Keratinocyte (primary cell): ENCODE measurements around the gene LRIG3. TPM values are rescaled to one million over a fixed set of nuclear protein-coding genes. Genes with fewer than 3 reads are reported as not detected.

Experiments used
- DNase-seq: peaks from one replicate; pipeline ENCODE4 v3.0.0-alpha.2; 2011; ENCODE audit warnings: low read depth, missing footprints, low spot score
- FAIRE-seq: peaks from 2 replicates; lab custom pipeline; 2011; peaks lifted over from hg19 to GRCh38; lab: Jason Lieb, UNC
- H2AFZ ChIP-seq: 2 replicates; pipeline ENCODE4 v1.6.0; 2012; ENCODE audit warnings: low read length, control low read depth, inconsistent platforms; ENCODE audit not compliant: control insufficient read depth
- H3K27ac ChIP-seq: 2 replicates; pipeline ENCODE4 v1.5.1; 2011; ENCODE audit warnings: low read length; ENCODE audit not compliant: control insufficient read depth, insufficient read depth
- H3K27me3 ChIP-seq: 3 replicates; pipeline ENCODE4 v1.6.0; 2011; ENCODE audit warnings: low read length; ENCODE audit not compliant: control insufficient read depth, insufficient read depth; ENCODE audit errors: extremely low read depth
- H3K36me3 ChIP-seq, 2 experiments: 2 replicates in 1 of 2; 3 replicates in 1 of 2; pipeline ENCODE4 v1.5.1; 2011; ENCODE audit warnings: low read length in 2 of 2, mild to moderate bottlenecking in 1 of 2; ENCODE audit not compliant: control insufficient read depth in 2 of 2, insufficient read depth in 2 of 2; ENCODE audit errors: extremely low read depth in 1 of 2
- H3K4me1 ChIP-seq: 3 replicates; pipeline ENCODE4 v1.5.1; 2011; ENCODE audit warnings: low read length; ENCODE audit not compliant: control insufficient read depth, insufficient read depth; ENCODE audit errors: extremely low read depth
- H3K4me2 ChIP-seq: 3 replicates; pipeline ENCODE4 v1.6.0; 2011; ENCODE audit warnings: low read depth, low read length; ENCODE audit not compliant: control insufficient read depth, insufficient read depth; ENCODE audit errors: extremely low read depth
- H3K4me3 ChIP-seq, 3 experiments: fragments of 200-600 bp in 1 of 3; sonication (generic) in 1 of 3; 2 replicates in 2 of 3; 3 replicates in 1 of 3; pipeline ENCODE4 v1.5.1; 2011 to 2016; ENCODE audit warnings: low read length in 3 of 3, mild to moderate bottlenecking in 3 of 3, control low read depth in 2 of 3, inconsistent platforms in 1 of 3, low read depth in 1 of 3, mixed read lengths in 1 of 3, mixed run types in 1 of 3, moderate library complexity in 1 of 3; ENCODE audit not compliant: control insufficient read depth in 2 of 3, insufficient read depth in 2 of 3; ENCODE audit errors: extremely low read depth in 1 of 3
- H3K79me2 ChIP-seq: 2 replicates; pipeline ENCODE4 v1.6.0; 2012; ENCODE audit warnings: low read length; ENCODE audit not compliant: control insufficient read depth, insufficient read depth
- H3K9ac ChIP-seq: 3 replicates; pipeline ENCODE4 v1.6.0; 2011; ENCODE audit warnings: low read length; ENCODE audit not compliant: control insufficient read depth, insufficient read depth; ENCODE audit errors: extremely low read depth
- H3K9me1 ChIP-seq: 3 replicates; pipeline ENCODE4 v1.6.0; 2011; ENCODE audit warnings: low read length; ENCODE audit not compliant: control insufficient read depth, insufficient read depth; ENCODE audit errors: extremely low read depth
- H3K9me3 ChIP-seq: 2 replicates; pipeline ENCODE4 v1.5.1; 2012; ENCODE audit warnings: low read depth, low read length; ENCODE audit not compliant: control insufficient read depth
- H4K20me1 ChIP-seq: 3 replicates; pipeline ENCODE4 v1.6.0; 2011; ENCODE audit warnings: low read length; ENCODE audit not compliant: control insufficient read depth, insufficient read depth; ENCODE audit errors: extremely low read depth
- EZH2 ChIP-seq: IDR thresholded peaks from one replicate; pipeline ENCODE4 v1.6.1; 2012; ENCODE audit warnings: inconsistent platforms, mild to moderate bottlenecking, low read length, moderate library complexity
- dilution Hi-C: fragments of 300-500 bp; cut with MboI; formaldehyde crosslinking; loops from one replicate; pipeline ENCODE4 v1.7.0; 2020; ENCODE audit warnings: low sequenced_read_pairs; ENCODE audit not compliant: extremely low pct_ligation_motif_present
- polyA plus RNA-seq, 5 experiments: library from polyadenylated mRNA; depleted of rRNA in 3 of 5; stranded (reverse) in 3 of 5; stranded (forward) in 1 of 5; unstranded in 1 of 5; fragments of >200 nt; gene quantifications; 1 replicate in 1 of 5; 2 replicates in 3 of 5; 3 replicates in 1 of 5; pipeline versions ENCODE4 v1.2.1 to v1.2.3, GENCODE V29; 2011 to 2012; ENCODE audit warnings: missing spikeins in 2 of 5, low read depth in 1 of 5, low replicate concordance in 1 of 5
- TF ChIP-seq, protein P1 (sequence below), 3 experiments: IDR thresholded peaks in 1 of 3; conservative IDR thresholded peaks in 1 of 3; optimal IDR thresholded peaks in 1 of 3; 2 replicates in 2 of 3; 3 replicates in 1 of 3; pipeline versions ENCODE3 to v1.5.1; 2011; ENCODE audit warnings: low read length in 3 of 3, mild to moderate bottlenecking in 3 of 3, moderate library complexity in 2 of 3, control low read depth in 1 of 3, inconsistent platforms in 1 of 3; ENCODE audit not compliant: insufficient read depth in 2 of 3; ENCODE audit errors: extremely low read depth in 1 of 3

LRIG3 gene
- polyA plus RNA-seq, 1 donor (not counting 4 experiments of a cell fraction or from before 2014, with no cell fraction given): 30.9 TPM

DNA sequence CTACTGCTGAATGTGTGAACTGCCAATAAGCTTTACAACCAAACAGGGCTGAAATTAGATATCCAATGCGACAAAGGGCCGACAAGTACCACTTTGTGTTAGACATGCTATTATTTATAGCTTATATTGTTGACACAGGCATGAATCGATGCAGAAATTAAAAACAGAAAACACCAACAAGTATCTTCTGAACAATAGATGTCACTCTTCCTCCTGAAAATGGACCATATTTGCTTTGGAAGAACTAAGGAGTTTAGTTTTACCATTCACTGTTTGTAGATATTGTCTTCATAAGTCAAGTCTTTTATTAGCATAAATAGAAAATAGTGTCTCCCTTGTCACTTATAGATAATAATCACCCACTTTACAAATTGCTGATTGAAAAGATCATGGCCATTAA lies 86.5 kb downstream of the LRIG3 start:
- peak; percentile 49 for FAIRE-seq
- dilution Hi-C loops: no loop called here

DNA sequence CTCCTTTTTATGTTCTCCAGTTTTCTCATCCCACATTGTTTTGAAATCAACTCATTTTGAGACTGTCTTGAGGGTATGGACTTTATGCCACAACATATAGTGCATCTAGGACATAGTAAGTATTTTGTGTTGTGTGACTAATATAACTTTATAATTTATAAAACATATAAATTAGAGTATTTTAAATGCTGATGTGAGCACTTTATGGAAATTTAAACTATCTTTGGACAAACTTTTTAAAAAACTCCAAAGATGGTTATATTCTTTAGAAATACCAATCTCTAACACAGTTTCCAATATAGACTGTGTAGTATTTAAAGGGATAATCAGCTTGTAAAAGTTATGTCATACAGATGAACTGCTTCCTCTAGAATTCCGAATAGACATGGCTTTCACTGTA lies 87.4 kb downstream of the LRIG3 start:
- DNase-seq: no peak
- Histone ChIP-seq H4K20me1 (no peaks in the 10 kb centered on the region), H3K27ac (no peak overlapping the region), H3K9me1 (no peaks in the 10 kb centered on the region), H3K4me1 (no peaks in the 10 kb centered on the region), H3K4me2 (no peak overlapping the region), H3K27me3 (no peaks in the 10 kb centered on the region), H3K79me2 (no peaks in the 10 kb centered on the region), H3K4me3 (no peak overlapping the region), H3K9me3 (no peaks in the 10 kb centered on the region), H3K9ac (no peak overlapping the region), H2AFZ (no peak overlapping the region), H3K36me3 (no peaks in the 10 kb centered on the region)
- no peak for TF ChIP-seq EZH2
- TF ChIP-seq, protein P1, sequence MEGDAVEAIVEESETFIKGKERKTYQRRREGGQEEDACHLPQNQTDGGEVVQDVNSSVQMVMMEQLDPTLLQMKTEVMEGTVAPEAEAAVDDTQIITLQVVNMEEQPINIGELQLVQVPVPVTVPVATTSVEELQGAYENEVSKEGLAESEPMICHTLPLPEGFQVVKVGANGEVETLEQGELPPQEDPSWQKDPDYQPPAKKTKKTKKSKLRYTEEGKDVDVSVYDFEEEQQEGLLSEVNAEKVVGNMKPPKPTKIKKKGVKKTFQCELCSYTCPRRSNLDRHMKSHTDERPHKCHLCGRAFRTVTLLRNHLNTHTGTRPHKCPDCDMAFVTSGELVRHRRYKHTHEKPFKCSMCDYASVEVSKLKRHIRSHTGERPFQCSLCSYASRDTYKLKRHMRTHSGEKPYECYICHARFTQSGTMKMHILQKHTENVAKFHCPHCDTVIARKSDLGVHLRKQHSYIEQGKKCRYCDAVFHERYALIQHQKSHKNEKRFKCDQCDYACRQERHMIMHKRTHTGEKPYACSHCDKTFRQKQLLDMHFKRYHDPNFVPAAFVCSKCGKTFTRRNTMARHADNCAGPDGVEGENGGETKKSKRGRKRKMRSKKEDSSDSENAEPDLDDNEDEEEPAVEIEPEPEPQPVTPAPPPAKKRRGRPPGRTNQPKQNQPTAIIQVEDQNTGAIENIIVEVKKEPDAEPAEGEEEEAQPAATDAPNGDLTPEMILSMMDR (optimal IDR thresholded peaks at IDR 0.05 in 1 of 3, IDR thresholded peaks at IDR 0.05 in 1 of 3, conservative IDR thresholded peaks at IDR 0.05 in 1 of 3; ENCODE audit: extremely low read depth in 1 of 3, insufficient read depth in 2 of 3, low read length in 3 of 3): no peak
- no peak for FAIRE-seq
- dilution Hi-C loops: no loop called here

More for the DNA sequence above, 86.5 kb downstream of the LRIG3 start:
- no peak overlapping the region for H3K27ac ChIP-seq
- no peak for DNase-seq
- no peak for TF ChIP-seq EZH2
- TF ChIP-seq, protein P1 (optimal IDR thresholded peaks at IDR 0.05 in 1 of 3, IDR thresholded peaks at IDR 0.05 in 1 of 3, conservative IDR thresholded peaks at IDR 0.05 in 1 of 3; ENCODE audit: extremely low read depth in 1 of 3, insufficient read depth in 2 of 3, low read length in 3 of 3): no peak
- H3K9ac ChIP-seq: no peak overlapping the region
- H3K4me2 ChIP-seq: no peak overlapping the region
- no peaks in the 10 kb centered on the region for H3K36me3 ChIP-seq
- H3K4me1 ChIP-seq: no peaks in the 10 kb centered on the region
- no peak overlapping the region for H2AFZ ChIP-seq
- H3K79me2 ChIP-seq: no peaks in the 10 kb centered on the region
- H3K9me1 ChIP-seq: no peaks in the 10 kb centered on the region
- H3K4me3 ChIP-seq: no peak overlapping the region
- no peaks in the 10 kb centered on the region for H3K9me3 ChIP-seq
- H4K20me1 ChIP-seq: no peaks in the 10 kb centered on the region
- H3K27me3 ChIP-seq: no peaks in the 10 kb centered on the region
